ENCODE measurements around the gene GCN1.

The GCN1 gene

DNA sequence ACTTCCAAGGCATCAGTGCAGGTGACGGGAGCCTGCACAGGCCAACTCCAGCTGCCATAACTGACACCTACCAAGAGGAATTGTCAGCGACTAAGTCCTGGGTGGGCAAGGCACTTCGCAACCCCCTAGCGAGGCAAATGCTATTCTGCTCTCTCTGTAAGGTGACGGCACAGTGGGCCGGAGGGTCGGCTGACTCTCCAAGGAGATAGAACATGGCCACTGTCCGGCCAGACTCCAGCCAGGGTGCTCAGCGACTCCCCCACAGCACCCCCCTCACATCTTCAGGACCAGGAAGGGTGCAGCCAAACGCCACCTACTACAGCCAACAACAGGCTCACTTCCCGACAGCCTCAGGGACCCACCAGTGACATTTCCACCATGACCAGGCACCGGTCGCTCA lies 91.1 kb downstream of the GCN1 start:
- H3K9me3 ChIP-seq (ENCODE audit: control insufficient read depth, insufficient read depth, low read depth, low read length) = no peaks in the 10 kb centered on the region
- ChIA-PET POLR2A (no interaction called here), CTCF (no interaction called here)
- H3K36me3 ChIP-seq (ENCODE audit: control insufficient read depth in 2 of 2, insufficient read depth in 1 of 2, low read length in 2 of 2) = peaks cover 0 to 76% of the 10 kb centered on the region in 2 experiments; a peak in 1 of 3 replicates
- TF ChIP-seq ZNF121 (tag by site-specific recombination; IDR thresholded peaks at IDR 0.05) = no peak
- TF ChIP-seq, protein P1, sequence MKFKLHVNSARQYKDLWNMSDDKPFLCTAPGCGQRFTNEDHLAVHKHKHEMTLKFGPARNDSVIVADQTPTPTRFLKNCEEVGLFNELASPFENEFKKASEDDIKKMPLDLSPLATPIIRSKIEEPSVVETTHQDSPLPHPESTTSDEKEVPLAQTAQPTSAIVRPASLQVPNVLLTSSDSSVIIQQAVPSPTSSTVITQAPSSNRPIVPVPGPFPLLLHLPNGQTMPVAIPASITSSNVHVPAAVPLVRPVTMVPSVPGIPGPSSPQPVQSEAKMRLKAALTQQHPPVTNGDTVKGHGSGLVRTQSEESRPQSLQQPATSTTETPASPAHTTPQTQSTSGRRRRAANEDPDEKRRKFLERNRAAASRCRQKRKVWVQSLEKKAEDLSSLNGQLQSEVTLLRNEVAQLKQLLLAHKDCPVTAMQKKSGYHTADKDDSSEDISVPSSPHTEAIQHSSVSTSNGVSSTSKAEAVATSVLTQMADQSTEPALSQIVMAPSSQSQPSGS (tag by site-specific recombination; IDR thresholded peaks at IDR 0.05; ENCODE audit: low read depth) = no peak
- no peak for TF ChIP-seq ZFP69B (tag by site-specific recombination; IDR thresholded peaks at IDR 0.05)
- TF ChIP-seq, protein P2, sequence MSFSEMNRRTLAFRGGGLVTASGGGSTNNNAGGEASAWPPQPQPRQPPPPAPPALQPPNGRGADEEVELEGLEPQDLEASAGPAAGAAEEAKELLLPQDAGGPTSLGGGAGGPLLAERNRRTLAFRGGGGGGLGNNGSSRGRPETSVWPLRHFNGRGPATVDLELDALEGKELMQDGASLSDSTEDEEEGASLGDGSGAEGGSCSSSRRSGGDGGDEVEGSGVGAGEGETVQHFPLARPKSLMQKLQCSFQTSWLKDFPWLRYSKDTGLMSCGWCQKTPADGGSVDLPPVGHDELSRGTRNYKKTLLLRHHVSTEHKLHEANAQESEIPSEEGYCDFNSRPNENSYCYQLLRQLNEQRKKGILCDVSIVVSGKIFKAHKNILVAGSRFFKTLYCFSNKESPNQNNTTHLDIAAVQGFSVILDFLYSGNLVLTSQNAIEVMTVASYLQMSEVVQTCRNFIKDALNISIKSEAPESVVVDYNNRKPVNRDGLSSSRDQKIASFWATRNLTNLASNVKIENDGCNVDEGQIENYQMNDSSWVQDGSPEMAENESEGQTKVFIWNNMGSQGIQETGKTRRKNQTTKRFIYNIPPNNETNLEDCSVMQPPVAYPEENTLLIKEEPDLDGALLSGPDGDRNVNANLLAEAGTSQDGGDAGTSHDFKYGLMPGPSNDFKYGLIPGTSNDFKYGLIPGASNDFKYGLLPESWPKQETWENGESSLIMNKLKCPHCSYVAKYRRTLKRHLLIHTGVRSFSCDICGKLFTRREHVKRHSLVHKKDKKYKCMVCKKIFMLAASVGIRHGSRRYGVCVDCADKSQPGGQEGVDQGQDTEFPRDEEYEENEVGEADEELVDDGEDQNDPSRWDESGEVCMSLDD (tag by site-specific recombination; IDR thresholded peaks at IDR 0.05) = no peak
- TF ChIP-seq ZNF140 (tag by site-specific recombination; IDR thresholded peaks at IDR 0.05) = no peak
- no peak for TF ChIP-seq ZNF530 (tag by site-specific recombination; IDR thresholded peaks at IDR 0.05; ENCODE audit: low read depth)
- no peak for TF ChIP-seq ZNF138 (tag by site-specific recombination; IDR thresholded peaks at IDR 0.05; ENCODE audit: borderline replicate concordance)
- TF ChIP-seq ZNF561 (tag by site-specific recombination; IDR thresholded peaks at IDR 0.05; ENCODE audit: borderline replicate concordance) = no peak
- TF ChIP-seq, protein P3, sequence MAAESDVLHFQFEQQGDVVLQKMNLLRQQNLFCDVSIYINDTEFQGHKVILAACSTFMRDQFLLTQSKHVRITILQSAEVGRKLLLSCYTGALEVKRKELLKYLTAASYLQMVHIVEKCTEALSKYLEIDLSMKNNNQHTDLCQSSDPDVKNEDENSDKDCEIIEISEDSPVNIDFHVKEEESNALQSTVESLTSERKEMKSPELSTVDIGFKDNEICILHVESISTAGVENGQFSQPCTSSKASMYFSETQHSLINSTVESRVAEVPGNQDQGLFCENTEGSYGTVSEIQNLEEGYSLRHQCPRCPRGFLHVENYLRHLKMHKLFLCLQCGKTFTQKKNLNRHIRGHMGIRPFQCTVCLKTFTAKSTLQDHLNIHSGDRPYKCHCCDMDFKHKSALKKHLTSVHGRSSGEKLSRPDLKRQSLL (tag by site-specific recombination; IDR thresholded peaks at IDR 0.05) = no peak
- no peak for TF ChIP-seq ZNF10 (tag by site-specific recombination; IDR thresholded peaks at IDR 0.05)
- TF ChIP-seq, protein P4, sequence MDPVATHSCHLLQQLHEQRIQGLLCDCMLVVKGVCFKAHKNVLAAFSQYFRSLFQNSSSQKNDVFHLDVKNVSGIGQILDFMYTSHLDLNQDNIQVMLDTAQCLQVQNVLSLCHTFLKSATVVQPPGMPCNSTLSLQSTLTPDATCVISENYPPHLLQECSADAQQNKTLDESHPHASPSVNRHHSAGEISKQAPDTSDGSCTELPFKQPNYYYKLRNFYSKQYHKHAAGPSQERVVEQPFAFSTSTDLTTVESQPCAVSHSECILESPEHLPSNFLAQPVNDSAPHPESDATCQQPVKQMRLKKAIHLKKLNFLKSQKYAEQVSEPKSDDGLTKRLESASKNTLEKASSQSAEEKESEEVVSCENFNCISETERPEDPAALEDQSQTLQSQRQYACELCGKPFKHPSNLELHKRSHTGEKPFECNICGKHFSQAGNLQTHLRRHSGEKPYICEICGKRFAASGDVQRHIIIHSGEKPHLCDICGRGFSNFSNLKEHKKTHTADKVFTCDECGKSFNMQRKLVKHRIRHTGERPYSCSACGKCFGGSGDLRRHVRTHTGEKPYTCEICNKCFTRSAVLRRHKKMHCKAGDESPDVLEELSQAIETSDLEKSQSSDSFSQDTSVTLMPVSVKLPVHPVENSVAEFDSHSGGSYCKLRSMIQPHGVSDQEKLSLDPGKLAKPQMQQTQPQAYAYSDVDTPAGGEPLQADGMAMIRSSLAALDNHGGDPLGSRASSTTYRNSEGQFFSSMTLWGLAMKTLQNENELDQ (tag by site-specific recombination; IDR thresholded peaks at IDR 0.05; ENCODE audit: low read depth) = no peak
- TF ChIP-seq TRIM28 (IDR thresholded peaks at IDR 0.05; ENCODE audit: borderline replicate concordance, low read length) = no peak
- TF ChIP-seq KLF7 (tag by site-specific recombination; IDR thresholded peaks at IDR 0.05; ENCODE audit: borderline replicate concordance) = no peak
- TF ChIP-seq KLF16 (tag by site-specific recombination; IDR thresholded peaks at IDR 0.05) = no peak
- no peak for TF ChIP-seq ZNF654 (tag by site-specific recombination; IDR thresholded peaks at IDR 0.05; ENCODE audit: low read depth)
- TF ChIP-seq ZNF677 (tag by site-specific recombination; IDR thresholded peaks at IDR 0.05) = no peak
- TF ChIP-seq, protein P5, sequence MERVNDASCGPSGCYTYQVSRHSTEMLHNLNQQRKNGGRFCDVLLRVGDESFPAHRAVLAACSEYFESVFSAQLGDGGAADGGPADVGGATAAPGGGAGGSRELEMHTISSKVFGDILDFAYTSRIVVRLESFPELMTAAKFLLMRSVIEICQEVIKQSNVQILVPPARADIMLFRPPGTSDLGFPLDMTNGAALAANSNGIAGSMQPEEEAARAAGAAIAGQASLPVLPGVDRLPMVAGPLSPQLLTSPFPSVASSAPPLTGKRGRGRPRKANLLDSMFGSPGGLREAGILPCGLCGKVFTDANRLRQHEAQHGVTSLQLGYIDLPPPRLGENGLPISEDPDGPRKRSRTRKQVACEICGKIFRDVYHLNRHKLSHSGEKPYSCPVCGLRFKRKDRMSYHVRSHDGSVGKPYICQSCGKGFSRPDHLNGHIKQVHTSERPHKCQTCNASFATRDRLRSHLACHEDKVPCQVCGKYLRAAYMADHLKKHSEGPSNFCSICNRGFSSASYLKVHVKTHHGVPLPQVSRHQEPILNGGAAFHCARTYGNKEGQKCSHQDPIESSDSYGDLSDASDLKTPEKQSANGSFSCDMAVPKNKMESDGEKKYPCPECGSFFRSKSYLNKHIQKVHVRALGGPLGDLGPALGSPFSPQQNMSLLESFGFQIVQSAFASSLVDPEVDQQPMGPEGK (tag by site-specific recombination; IDR thresholded peaks at IDR 0.05) = no peak
- TF ChIP-seq, protein P6, sequence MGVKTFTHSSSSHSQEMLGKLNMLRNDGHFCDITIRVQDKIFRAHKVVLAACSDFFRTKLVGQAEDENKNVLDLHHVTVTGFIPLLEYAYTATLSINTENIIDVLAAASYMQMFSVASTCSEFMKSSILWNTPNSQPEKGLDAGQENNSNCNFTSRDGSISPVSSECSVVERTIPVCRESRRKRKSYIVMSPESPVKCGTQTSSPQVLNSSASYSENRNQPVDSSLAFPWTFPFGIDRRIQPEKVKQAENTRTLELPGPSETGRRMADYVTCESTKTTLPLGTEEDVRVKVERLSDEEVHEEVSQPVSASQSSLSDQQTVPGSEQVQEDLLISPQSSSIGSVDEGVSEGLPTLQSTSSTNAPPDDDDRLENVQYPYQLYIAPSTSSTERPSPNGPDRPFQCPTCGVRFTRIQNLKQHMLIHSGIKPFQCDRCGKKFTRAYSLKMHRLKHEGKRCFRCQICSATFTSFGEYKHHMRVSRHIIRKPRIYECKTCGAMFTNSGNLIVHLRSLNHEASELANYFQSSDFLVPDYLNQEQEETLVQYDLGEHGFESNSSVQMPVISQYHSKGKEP (tag by site-specific recombination; IDR thresholded peaks at IDR 0.05) = no peak
- no peaks in the 10 kb centered on the region for H3K4me1 ChIP-seq (ENCODE audit: control insufficient read depth, insufficient read depth, low read length)
- no peak overlapping the region for H3K27ac ChIP-seq (ENCODE audit: extremely low read depth, low read depth, low read length)
- H3K4me3 ChIP-seq (ENCODE audit: low read depth, low read length) = no peak overlapping the region
